Upper lobe of right lung (tissue), 1 donor: ENCODE measurements around the gene ITPRIP. TPM values are rescaled to one million over a fixed set of nuclear protein-coding genes. Genes with fewer than 3 reads are reported as not detected.
A peak's percentile ranks its signal among the peaks of the same experiment; 100 is the strongest.

ENCODE experiments used
- ATAC-seq: fragments of 200-7000 bp; cut with Tn5 transposase; one replicate; pipeline ENCODE4 v1.9.1; 2020; ENCODE audit warnings: mild to moderate bottlenecking, moderate library complexity
- DNase-seq: peaks from one replicate; pipeline ENCODE4 v3.0.0-alpha.2; 2020
- H3K27ac ChIP-seq: fragments of 200-600 bp; one replicate; pipeline ENCODE4 v1.8.0; 2022
- H3K27me3 ChIP-seq: fragments of 200-600 bp; one replicate; pipeline ENCODE4 v1.8.0; 2022; ENCODE audit warnings: mild to moderate bottlenecking
- H3K36me3 ChIP-seq: fragments of 200-600 bp; one replicate; pipeline ENCODE4 v1.8.0; 2022
- H3K4me1 ChIP-seq: fragments of 200-600 bp; one replicate; pipeline ENCODE4 v1.8.0; 2022
- H3K4me3 ChIP-seq: fragments of 200-600 bp; one replicate; pipeline ENCODE4 v1.8.0; 2022; ENCODE audit warnings: mild to moderate bottlenecking
- H3K9me3 ChIP-seq: fragments of 200-600 bp; one replicate; pipeline ENCODE4 v1.8.0; 2022
- CTCF ChIP-seq: fragments of 200-600 bp; IDR thresholded peaks from one replicate; pipeline ENCODE4 v1.8.0; 2022; ENCODE audit warnings: antibody characterized with exemption
- intact Hi-C: fragments of 100-400 bp; cut with DNase I; formaldehyde crosslinking; loops from one replicate; pipeline ENCODE4 v1.11.0; 2022
- total RNA-seq: library from RNA; stranded (reverse); fragmentation: NEBNext Ultra II Directional; extraction: Animal tissue kit (Norgen Biotek cat#: 25700); gene quantifications from one replicate; pipeline ENCODE4 v1.2.1, GENCODE V29; 2021
- donor health status: DM: no; HTN: yes; CAD: no; lungs with severe emphysema.

Gene ITPRIP
- total RNA-seq, 1 donor from 2014 or later = 34.4 TPM

GRCh38 chr10:104351919-104352318 lies 13.7 kb upstream of the ITPRIP start:
- peak overlapping the region; percentile 44 for H3K27ac ChIP-seq
- ATAC-seq = no peak

GRCh38 chr10:104351061-104351702 lies 12.9 kb upstream of the ITPRIP start:
- Histone ChIP-seq H3K9me3 (no peaks in the 10 kb centered on the region), H3K36me3 (no peaks in the 10 kb centered on the region), H3K4me1 (peaks cover 30% of the 10 kb centered on the region), H3K4me3 (no peak overlapping the region), H3K27ac (peak overlapping the region; percentile 55), H3K27me3 (no peaks in the 10 kb centered on the region)
- no peak for TF ChIP-seq CTCF
- peak; percentile 13 for ATAC-seq
- no peak for DNase-seq
- intact Hi-C loops = no loop called here

More at GRCh38 chr10:104351919-104352318, 13.7 kb upstream of the ITPRIP start:
- no peaks in the 10 kb centered on the region for H3K27me3 ChIP-seq
- H3K4me1 ChIP-seq = peaks cover 30% of the 10 kb centered on the region
- DNase-seq = no peak
- H3K4me3 ChIP-seq = peak overlapping the region; percentile 6
- H3K36me3 ChIP-seq = no peaks in the 10 kb centered on the region
- no peak for TF ChIP-seq CTCF
- no peaks in the 10 kb centered on the region for H3K9me3 ChIP-seq
- intact Hi-C loops = no loop called here

- peak overlapping the region; percentile 80 for H3K27ac ChIP-seq
- peaks cover 30% of the 10 kb centered on the region for H3K4me1 ChIP-seq
- DNase-seq (no peak), ATAC-seq (peak; percentile 67)
- H3K36me3 ChIP-seq = no peaks in the 10 kb centered on the region
- no peaks in the 10 kb centered on the region for H3K27me3 ChIP-seq
- TF ChIP-seq CTCF = peak; percentile 74
- intact Hi-C loops = no loop called here
- H3K9me3 ChIP-seq = no peaks in the 10 kb centered on the region
- H3K4me3 ChIP-seq = peak overlapping the region; percentile 2
These were observed 11.9 kb upstream of the ITPRIP start for GRCh38 chr10:104350127-104350635.

GRCh38 chr10:104349623-104350126 lies 11.4 kb upstream of the ITPRIP start:
- DNase-seq = no peak
- H3K4me3 ChIP-seq = peak overlapping the region; percentile 2
- peak; percentile 64 for ATAC-seq
- TF ChIP-seq CTCF = no peak
- H3K4me1 ChIP-seq = peaks cover 30% of the 10 kb centered on the region
- intact Hi-C loops = loop anchor here (5.0 kb wide), 2 partner anchors 42 to 57 kb away; no protein-coding TSS in a partner anchor
- no peaks in the 10 kb centered on the region for H3K36me3 ChIP-seq
- H3K27me3 ChIP-seq = no peaks in the 10 kb centered on the region
- peak overlapping the region; percentile 80 for H3K27ac ChIP-seq
- H3K9me3 ChIP-seq = no peaks in the 10 kb centered on the region

GRCh38 chr10:104348601-104349000 lies 10.3 kb upstream of the ITPRIP start:
- Histone ChIP-seq H3K27ac (peak overlapping the region; percentile 80), H3K27me3 (no peaks in the 10 kb centered on the region), H3K9me3 (no peaks in the 10 kb centered on the region), H3K4me1 (peaks cover 27% of the 10 kb centered on the region), H3K4me3 (no peak overlapping the region), H3K36me3 (no peaks in the 10 kb centered on the region)
- ATAC-seq (peak; percentile 5), DNase-seq (no peak)
- intact Hi-C loops = loop anchor here (5.0 kb wide), 2 partner anchors 41 to 56 kb away; no protein-coding TSS in a partner anchor
- no peak for TF ChIP-seq CTCF
